D341Med (cell line): ENCODE data around the gene STAT1.

ENCODE experiments used
- DNase-seq: peaks from one replicate; pipeline ENCODE4 v3.0.0; 2012; ENCODE audit warnings: low spot score

STAT1 gene

DNA sequence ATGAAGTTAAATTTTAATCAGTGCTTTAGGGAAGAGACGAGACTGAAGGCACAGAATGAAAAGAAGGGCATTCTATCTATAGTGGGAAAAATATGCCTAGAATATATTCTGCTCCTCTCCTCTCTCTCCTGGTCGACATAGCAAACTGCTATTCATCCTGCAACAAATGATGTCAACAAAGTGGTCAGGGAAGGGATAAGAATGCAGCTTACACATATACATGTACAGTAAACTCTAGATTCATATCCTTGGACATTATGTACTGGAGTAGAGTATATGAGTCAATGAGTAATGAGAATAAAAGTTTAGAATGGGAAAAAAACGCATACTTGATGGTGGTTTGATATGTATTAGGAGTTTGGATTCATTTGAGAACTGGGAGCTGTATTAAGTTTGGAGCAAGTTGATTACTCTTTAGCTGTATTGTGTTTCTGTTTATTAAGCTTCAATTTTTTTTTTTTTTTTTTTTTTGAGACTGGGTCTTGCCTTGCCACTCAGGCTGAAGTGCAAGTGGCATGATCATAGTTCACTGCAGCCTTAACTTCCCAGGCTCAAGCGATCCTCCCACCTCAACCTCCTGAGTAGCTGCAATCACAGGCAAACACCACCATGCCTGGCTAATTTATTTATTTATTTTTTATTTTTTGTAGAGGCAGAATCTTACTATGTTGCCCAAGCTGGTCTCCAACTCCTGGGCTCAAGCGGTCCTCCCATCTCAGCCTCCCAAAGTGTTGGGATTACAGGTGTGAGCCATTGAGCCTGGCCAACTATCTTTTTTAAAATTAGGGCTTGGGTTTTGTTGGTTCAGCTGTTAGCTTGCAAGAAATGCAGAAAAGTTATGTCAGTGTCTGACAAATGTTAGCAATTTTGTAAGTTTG is 53.8 kb downstream of the STAT1 start:
- DNase-seq, result no peak

GRCh38 chr2:190953257-190953656 is 60.7 kb downstream of the STAT1 start:
- no peak for DNase-seq

- no peak for DNase-seq
Observed at GRCh38 chr2:190950566-190950991, 63.4 kb downstream of the STAT1 start.

GRCh38 chr2:190948671-190949070 is 65.3 kb downstream of the STAT1 start:
- no peak for DNase-seq

DNA sequence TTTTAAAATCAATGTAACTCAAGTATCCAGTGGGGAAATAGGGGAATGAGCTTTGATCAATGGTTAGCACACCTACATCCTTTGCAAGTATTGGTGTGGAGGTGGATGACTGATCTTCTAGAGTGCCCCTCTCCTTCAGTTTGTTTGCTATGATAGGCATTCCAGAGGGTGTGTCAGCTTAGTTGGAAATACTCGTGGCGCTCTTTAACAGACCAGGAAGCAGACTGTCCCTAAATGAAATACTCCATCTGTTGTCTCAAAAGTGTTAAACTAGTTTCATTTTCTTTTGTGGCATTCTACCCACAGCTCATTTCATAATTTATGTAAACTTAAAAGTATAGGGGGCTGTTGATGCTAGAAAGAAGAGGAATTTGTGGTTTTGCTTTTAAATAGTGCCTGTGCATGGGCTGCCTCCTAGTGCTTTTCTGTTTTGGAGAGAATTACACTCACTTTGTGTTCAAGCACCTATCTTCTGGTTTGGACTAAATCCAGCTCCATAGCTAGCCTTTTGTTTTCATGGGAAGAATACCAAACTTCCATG is 66.2 kb downstream of the STAT1 start:
- DNase-seq, result no peak

GRCh38 chr2:190947141-190947540 is 66.8 kb downstream of the STAT1 start:
- no peak for DNase-seq

GRCh38 chr2:190943706-190944105 is 70.3 kb downstream of the STAT1 start:
- no peak for DNase-seq

GRCh38 chr2:190942697-190943096 is 71.3 kb downstream of the STAT1 start:
- no peak for DNase-seq

- DNase-seq, result no peak
Observed at GRCh38 chr2:190941571-190941970, 72.4 kb downstream of the STAT1 start.

DNA sequence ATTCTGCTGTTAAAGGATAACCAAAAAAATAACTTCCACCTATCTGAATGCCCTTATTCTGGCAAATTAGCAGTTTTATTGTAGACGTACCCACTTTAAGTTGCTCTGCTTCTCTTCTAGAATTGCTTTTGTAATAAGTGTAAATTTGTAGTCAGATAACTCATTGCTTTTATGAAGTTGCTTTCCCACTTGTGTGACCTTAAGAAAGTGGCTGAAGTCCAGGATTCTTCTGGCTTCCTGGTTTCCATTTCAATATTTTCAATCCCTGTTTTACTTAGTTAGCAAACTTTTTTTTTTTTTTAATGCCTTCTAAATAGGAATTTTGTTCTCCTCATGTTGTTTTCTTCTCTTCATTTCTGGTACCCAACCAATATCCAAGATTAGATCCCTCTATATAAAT is 73.5 kb downstream of the STAT1 start:
- no peak for DNase-seq

DNA sequence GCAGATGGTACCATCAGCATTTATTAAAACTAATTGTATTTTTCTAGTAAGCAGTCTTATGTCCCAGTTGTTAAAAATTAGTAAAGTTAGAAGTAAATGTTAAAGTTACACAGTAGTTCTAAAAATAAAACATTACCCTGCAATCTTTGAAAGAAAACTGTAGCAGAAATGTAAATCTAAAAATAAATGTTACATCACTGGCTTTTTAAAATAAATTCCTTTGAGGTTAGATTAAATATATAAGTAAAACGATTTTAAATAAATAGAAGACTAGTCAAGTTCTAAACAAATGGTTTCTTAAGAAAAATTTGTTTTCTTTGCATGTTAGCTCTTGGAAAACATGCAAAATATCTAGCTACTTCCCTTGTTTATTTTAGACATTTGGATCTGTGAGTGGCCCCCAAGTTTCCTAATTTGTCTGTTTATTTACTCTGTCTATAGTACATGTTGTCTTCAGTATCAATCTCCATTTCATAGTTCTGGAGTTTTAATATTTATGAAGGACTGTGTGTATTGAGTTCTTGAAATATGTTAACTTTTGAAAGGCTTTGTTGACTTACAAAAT is 75.1 kb downstream of the STAT1 start:
- DNase-seq, result no peak

- DNase-seq, result no peak
Observed at GRCh38 chr2:190935054-190935453, 78.9 kb downstream of the STAT1 start.

DNA sequence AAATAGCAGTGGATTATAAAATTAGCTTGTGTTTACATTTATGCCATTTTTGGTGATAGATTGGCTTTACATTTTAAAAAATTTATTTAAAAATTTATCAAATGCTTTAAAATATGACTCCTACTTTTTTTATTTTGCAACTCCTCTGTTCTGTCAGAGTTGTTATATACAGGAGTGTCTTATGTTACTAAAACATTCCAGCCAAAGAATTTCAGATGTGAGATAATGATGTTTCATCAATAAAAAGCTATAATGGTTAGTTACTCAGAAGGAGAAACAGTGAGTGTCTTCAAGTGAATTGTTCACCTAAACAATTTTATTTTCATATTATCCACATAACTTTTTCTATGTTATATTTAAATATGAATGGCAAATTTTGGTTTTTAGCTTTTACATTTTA is 80.6 kb downstream of the STAT1 start:
- no peak for DNase-seq

GRCh38 chr2:190932514-190932913 is 81.5 kb downstream of the STAT1 start:
- DNase-seq, result no peak

DNA sequence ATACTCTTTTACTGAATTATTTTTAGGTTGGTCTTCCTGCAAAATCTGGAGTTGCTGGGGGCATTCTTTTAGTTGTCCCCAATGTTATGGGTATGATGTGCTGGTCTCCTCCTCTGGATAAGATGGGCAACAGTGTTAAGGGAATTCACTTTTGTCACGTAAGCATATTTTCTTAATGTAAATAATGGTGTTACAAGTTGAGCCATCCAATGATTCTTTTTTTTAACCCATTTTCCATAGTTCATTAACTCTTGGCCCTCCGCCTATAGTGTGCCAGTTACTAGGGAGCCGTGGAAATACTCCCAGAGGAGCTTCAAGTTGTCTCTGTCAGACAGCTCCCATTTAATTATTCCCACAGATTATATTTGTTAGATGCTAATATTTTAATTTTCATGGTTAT is 83.6 kb downstream of the STAT1 start:
- DNase-seq, result no peak

GRCh38 chr2:190929919-190930318 is 84.1 kb downstream of the STAT1 start:
- no peak for DNase-seq

DNA sequence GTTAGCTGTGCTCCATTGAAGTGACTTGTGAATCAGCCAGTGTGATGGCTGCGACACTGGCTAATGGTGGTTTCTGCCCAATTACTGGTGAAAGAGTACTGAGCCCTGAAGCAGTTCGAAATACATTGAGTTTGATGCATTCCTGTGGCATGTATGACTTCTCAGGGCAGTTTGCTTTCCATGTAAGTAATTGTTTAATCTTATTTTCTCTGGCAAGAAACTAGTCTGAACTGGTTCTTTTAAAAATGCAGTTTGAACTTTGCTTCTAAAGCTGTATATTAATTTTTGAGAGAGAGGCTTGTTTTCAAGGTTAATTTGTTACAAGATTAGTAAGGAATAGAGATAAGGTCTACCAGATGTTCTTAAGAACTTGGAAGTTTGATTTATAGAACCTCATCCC is 86.7 kb downstream of the STAT1 start:
- DNase-seq, result no peak

DNA sequence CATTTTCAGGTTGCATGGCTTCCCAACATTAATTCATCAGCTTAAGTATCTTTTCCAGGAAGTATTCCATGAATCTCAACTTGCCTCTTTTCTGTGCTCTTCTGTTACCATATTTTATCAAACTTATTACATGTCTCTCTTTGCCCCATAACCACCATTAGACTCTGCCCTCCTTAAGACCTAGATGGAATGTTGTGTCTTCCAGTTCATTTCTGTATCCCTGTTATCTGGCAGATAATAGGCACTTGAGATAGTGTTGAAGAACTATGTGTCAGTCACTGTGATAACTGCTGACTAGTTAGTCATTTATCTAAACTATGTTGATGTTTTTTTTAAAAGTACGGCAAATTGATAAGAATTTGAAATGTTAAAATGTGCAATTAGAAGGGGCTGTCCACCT is 91.6 kb downstream of the STAT1 start:
- no peak for DNase-seq

DNA sequence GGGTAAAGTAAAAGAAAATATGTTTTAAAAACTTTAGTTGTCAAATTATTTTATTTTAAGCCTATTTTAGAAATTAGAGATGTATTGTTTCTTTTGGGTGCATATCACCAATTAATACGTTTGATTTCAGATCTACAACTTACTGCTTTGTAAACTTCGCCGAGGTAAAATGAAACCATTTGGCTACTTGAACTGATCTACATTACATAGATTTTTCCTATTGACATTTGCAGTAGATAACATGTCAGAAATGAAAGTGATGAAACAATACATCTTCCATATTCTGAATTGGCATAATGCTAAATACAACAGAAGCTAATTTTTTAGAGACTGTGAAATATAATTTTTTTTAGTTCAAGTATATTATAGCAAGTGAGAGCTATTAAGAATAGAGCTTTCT is 93.9 kb downstream of the STAT1 start:
- no peak for DNase-seq
